Kidney (tissue), 14 donors: ENCODE data around the gene ETV6. TPM values are rescaled to one million over a fixed set of nuclear protein-coding genes. Genes with fewer than 3 reads are reported as not detected.

Source experiments
- DNase-seq, 5 donors: peaks; one replicate each; pipeline ENCODE4 v3.0.0-alpha.2; 2013 to 2020
- FAIRE-seq: peaks from 2 replicates; lab custom pipeline; 2012; peaks lifted over from hg19 to GRCh38; lab: Jason Lieb, UNC
- H3K27ac ChIP-seq, 2 donors: one replicate each; pipeline ENCODE4 v1.7.0; 2013; ENCODE audit warnings: low read depth in 2 of 2, low read length in 2 of 2, inconsistent platforms in 1 of 2
- H3K27me3 ChIP-seq: one replicate; pipeline ENCODE4 v1.7.1; 2013; ENCODE audit warnings: low read length, inconsistent platforms; ENCODE audit not compliant: control insufficient read depth, insufficient read depth
- H3K36me3 ChIP-seq, 3 donors: one replicate each; pipeline versions ENCODE4 v1.7.0 to v1.7.1; 2013; ENCODE audit warnings: low read length in 3 of 3, control low read depth in 1 of 3, inconsistent platforms in 1 of 3; ENCODE audit not compliant: insufficient read depth in 3 of 3, control insufficient read depth in 2 of 3
- H3K4me1 ChIP-seq, 3 donors: one replicate each; pipeline versions ENCODE4 v1.7.0 to v1.7.1; 2013; ENCODE audit warnings: low read length in 3 of 3, inconsistent platforms in 1 of 3, low read depth in 1 of 3; ENCODE audit not compliant: control insufficient read depth in 2 of 3, insufficient read depth in 2 of 3
- H3K4me3 ChIP-seq, 3 donors: one replicate each; pipeline versions ENCODE4 v1.7.0 to v1.8.1; 2013; ENCODE audit warnings: low read length in 3 of 3, control low read depth in 1 of 3, inconsistent platforms in 1 of 3
- H3K9ac ChIP-seq, 3 donors: one replicate each; pipeline versions ENCODE4 v1.7.0 to v1.7.1; 2013; ENCODE audit warnings: low read length in 3 of 3, control low read depth in 1 of 3, inconsistent platforms in 1 of 3
- H3K9me3 ChIP-seq, 3 donors: one replicate each; pipeline versions ENCODE4 v1.7.0 to v1.7.1; 2013; ENCODE audit warnings: low read length in 3 of 3, control low read depth in 1 of 3, inconsistent platforms in 1 of 3; ENCODE audit not compliant: control insufficient read depth in 2 of 3, insufficient read depth in 1 of 3
- intact Hi-C: fragments of 100-400 bp; cut with DNase I; formaldehyde crosslinking; loops from one replicate; pipeline ENCODE4 v1.11.1; 2022
- polyA plus RNA-seq: library from polyadenylated mRNA; stranded (reverse); fragments of 350-450 nt; fragmentation: Illumina TruSeq; extraction: RNeasy Lipid Tissue Mini Kit (QIAGEN cat#74804); gene quantifications from one replicate; pipeline ENCODE4 v1.2.3, GENCODE V29; 2014; ENCODE audit warnings: low read depth, low replicate concordance; ENCODE audit not compliant: insufficient read depth
- total RNA-seq: library from RNA; stranded (reverse); fragmentation: NEBNext Ultra II Directional; extraction: Animal tissue kit (Norgen Biotek cat#: 25700); gene quantifications from one replicate; pipeline ENCODE4 v1.2.1, GENCODE V29; 2021
- TF ChIP-seq, protein P1 (sequence below): IDR thresholded peaks from 3 replicates; pipeline ENCODE4 v1.5.1; 2012; ENCODE audit warnings: mild to moderate bottlenecking, moderate library complexity, borderline replicate concordance; ENCODE audit not compliant: insufficient read depth; ENCODE audit errors: extremely low read depth
- donor health status: control.
- donor health status: control.
- donor health status: control.
- donor health status: control.
- donor health status: control.
- donor health status: DM: yes; HTN: yes; CAD: no.
- donor health status: Normal renal cell carcinoma (clear cell type).

ETV6 gene
- total and polyA plus RNA-seq, 2 donors from 2014 or later, result 5.2 to 59.8 TPM

DNA sequence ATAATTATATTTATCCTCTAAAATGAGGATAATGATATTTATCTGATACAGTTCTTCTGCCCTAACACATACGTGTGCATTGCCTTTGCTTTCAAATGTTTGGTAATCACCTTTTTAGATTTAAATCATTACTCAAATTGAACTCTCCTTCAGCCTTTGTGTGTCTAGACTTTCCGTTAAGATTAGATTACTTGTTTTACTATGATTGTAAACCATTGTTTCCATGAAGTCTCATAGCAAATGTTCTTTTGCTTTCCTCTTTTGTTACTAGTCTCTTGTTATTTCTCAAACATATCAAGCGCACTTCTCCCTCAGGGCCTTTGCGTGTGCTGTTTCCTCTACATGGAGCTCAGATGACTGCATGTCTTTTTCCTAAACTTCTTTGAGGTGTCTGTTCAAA, 63.7 kb downstream of the ETV6 start:
- H3K4me3 ChIP-seq, result no peak overlapping the region
- FAIRE-seq, result no peak
- DNase-seq, result no peak
- H3K9me3 ChIP-seq, result no peaks in the 10 kb centered on the region
- peaks cover 0 to 6% (median 5%) of the 10 kb centered on the region in 3 donors for H3K4me1 ChIP-seq
- intact Hi-C loops, result no loop called here
- no peaks in the 10 kb centered on the region for H3K27me3 ChIP-seq
- no peak overlapping the region for H3K27ac ChIP-seq
- no peak overlapping the region for H3K9ac ChIP-seq
- TF ChIP-seq, protein P1, sequence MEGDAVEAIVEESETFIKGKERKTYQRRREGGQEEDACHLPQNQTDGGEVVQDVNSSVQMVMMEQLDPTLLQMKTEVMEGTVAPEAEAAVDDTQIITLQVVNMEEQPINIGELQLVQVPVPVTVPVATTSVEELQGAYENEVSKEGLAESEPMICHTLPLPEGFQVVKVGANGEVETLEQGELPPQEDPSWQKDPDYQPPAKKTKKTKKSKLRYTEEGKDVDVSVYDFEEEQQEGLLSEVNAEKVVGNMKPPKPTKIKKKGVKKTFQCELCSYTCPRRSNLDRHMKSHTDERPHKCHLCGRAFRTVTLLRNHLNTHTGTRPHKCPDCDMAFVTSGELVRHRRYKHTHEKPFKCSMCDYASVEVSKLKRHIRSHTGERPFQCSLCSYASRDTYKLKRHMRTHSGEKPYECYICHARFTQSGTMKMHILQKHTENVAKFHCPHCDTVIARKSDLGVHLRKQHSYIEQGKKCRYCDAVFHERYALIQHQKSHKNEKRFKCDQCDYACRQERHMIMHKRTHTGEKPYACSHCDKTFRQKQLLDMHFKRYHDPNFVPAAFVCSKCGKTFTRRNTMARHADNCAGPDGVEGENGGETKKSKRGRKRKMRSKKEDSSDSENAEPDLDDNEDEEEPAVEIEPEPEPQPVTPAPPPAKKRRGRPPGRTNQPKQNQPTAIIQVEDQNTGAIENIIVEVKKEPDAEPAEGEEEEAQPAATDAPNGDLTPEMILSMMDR, result no peak
- no peaks in the 10 kb centered on the region for H3K36me3 ChIP-seq

DNA sequence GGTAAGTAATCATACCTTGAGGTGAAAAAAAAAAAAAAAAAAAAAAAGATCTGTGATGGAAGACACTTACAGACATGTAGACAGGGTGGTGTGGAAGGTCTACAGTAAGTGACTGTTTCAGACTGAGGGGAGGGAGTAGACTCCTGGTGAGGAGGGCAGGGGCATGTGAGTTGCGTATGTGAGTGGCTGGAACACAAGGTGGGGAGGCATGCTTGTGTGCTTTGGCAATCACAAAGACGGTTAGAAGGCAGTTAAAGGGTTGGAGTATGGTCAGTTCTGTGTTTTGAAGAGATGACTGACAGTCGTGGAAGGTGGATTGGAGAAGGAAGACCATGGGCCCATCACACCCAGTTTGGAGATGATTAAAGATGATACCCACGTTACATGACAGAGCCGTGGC, 65.2 kb downstream of the ETV6 start:
- no peaks in the 10 kb centered on the region for H3K36me3 ChIP-seq
- no peaks in the 10 kb centered on the region for H3K9me3 ChIP-seq
- intact Hi-C loops, result no loop called here
- DNase-seq, result no peak
- no peak for FAIRE-seq
- no peaks in the 10 kb centered on the region for H3K27me3 ChIP-seq
- no peak overlapping the region for H3K27ac ChIP-seq
- H3K4me3 ChIP-seq, result no peak overlapping the region
- TF ChIP-seq, protein P1, result no peak
- H3K4me1 ChIP-seq, result peaks cover 0 to 8% (median 5%) of the 10 kb centered on the region in 3 donors
- no peak overlapping the region for H3K9ac ChIP-seq

DNA sequence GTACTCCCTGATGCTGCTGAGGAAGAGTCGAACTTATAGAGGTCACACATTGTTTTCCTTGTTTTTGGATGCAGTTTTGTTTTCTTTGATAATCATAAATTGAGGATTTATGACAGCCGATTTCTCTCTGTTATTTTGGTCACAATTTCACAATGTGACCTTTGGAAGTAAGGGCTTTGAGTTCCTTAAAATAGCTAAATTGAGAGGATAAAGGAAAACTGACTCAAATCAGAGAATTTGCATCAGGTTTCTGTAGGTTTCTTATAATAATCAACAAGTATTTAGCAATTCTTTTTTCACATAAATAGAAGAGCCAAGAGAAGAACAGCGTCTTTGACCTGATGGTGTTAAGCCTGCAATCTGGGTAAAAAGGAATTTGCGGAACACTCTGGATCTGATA, 66.1 kb downstream of the ETV6 start:
- TF ChIP-seq, protein P1, result no peak
- intact Hi-C loops, result no loop called here
- Histone ChIP-seq H3K4me3 (no peak overlapping the region), H3K27ac (no peak overlapping the region), H3K4me1 (peaks cover 0 to 8% (median 5%) of the 10 kb centered on the region in 3 donors), H3K36me3 (no peaks in the 10 kb centered on the region), H3K9ac (no peak overlapping the region), H3K9me3 (no peaks in the 10 kb centered on the region), H3K27me3 (no peaks in the 10 kb centered on the region)
- FAIRE-seq (no peak), DNase-seq (no peak)

DNA sequence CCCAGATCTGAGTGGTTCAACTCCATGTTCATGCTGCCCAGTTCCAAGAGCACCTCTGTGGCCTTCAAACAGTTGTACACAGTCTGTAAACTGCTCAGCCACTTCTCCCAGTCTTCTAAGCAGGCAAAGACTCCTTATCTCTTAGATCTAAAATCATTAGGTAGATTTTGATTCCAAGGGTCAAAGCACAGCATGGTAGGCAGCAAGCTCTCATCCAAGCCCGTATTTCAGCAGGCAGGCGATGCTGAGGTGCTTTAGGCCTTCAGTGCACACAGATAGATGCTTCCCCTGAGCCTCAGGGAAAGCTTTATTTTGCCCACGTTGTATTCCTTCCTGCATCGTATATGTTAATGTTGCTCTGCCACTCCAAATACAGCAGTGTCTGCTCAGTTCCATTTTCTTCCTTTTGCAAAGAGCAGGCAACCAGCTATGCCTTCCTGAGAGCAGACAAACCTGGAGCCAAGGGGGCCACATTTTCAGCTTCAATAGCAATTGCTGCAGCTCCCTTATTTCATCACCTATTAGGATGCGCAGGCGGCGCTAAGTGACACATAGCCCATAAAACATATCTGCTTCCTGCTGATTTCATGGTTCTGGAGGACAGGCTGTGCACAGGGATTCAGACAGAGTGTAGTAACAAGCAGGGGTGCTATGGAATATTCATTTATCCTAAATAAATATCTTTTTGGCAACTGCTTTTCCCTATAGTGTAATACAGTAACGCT, 67.5 kb downstream of the ETV6 start:
- no peaks in the 10 kb centered on the region for H3K36me3 ChIP-seq
- DNase-seq (peak in 1 of 5 donors; percentile 36), FAIRE-seq (no peak)
- no peak overlapping the region for H3K9ac ChIP-seq
- no peak overlapping the region for H3K27ac ChIP-seq
- TF ChIP-seq, protein P1, result no peak
- peaks cover 0 to 8% (median 5%) of the 10 kb centered on the region in 3 donors for H3K4me1 ChIP-seq
- no peaks in the 10 kb centered on the region for H3K27me3 ChIP-seq
- H3K9me3 ChIP-seq, result no peaks in the 10 kb centered on the region
- intact Hi-C loops, result no loop called here
- H3K4me3 ChIP-seq, result no peak overlapping the region
